GM10266 (cell line): Measurements from ENCODE around the gene TRPM4.
A peak's percentile ranks its signal among the peaks of the same experiment; 100 is the strongest.
"Not testable (repeated sequence)": the region's sequence is repeated elsewhere in the genome, so short reads cannot be mapped to it uniquely, and the experiment has no call there.

Experiments used
- DNase-seq: peaks from one replicate; pipeline ENCODE4 v3.0.0; 2012; ENCODE audit errors: extremely low spot score
- CTCF ChIP-seq: IDR thresholded peaks from 2 replicates; pipeline ENCODE4 v1.5.1; 2012; ENCODE audit warnings: mild to moderate bottlenecking, low read depth; ENCODE audit not compliant: control insufficient read depth, insufficient read depth; ENCODE audit errors: missing control alignments

Gene TRPM4

DNA sequence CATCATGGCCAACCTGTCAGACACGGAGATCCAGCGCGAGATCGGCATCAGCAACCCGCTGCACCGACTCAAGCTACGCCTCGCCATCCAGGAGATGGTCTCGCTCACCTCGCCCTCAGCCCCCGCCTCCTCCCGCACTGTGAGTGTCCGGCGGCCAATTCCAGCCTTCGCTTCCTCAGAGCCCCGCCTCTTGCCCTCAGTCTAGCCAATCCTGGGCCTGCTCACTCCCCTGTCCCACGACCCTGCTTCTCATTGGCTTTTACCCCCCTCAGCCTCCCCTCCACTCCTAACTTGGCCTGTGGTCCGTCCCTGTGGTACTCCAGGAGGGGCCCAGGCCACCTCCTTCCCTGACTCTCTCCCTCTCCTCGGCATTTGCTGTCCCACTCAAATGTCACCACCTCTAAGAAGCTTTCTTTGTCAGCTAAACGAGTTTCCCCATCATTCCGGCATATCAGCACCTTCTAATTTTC, 14.7 kb upstream of the TRPM4 start:
- peak; percentile 90 for DNase-seq
- TF ChIP-seq CTCF, result no peak

- peak; percentile 87 for DNase-seq
- TF ChIP-seq CTCF, result peak; percentile 68
These were observed 11.8 kb upstream of the TRPM4 start for GRCh38 chr19:49145573-49146407.

DNA sequence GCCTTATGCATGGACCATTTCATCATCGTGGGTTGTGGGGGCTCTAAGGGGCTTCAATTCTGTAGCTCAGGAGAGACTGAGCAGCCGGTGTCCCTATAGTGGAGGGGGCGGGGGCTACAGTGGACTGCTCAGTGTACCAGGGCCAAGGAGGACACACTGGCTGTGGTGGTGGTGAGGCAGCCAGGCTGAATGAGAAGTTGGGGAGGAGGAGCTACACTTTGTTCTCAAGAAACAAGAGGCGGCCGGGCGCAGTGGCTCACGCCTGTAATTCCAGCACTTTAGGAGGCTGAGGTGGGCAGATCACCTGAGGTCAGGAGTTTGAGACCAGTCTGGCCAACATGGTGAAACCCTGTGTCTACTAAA, 11.2 kb upstream of the TRPM4 start:
- not testable (repeated sequence) for DNase-seq

- TF ChIP-seq CTCF, result no peak
- no peak for DNase-seq
These were observed 9.4 kb upstream of the TRPM4 start for GRCh38 chr19:49148044-49148682.

- peak; percentile 92 for DNase-seq
- no peak for TF ChIP-seq CTCF
These were observed 8.6 kb upstream of the TRPM4 start for GRCh38 chr19:49148784-49149651.

GRCh38 chr19:49149652-49150105, 7.9 kb upstream of the TRPM4 start:
- no peak for TF ChIP-seq CTCF
- DNase-seq, result no peak

- TF ChIP-seq CTCF, result no peak
- DNase-seq, result peak; percentile 73
These were observed 7.3 kb upstream of the TRPM4 start for GRCh38 chr19:49150106-49150943.
